Neuron (in vitro differentiated cells): ENCODE results near the gene CCBE1.

Experiments
- H2AFZ ChIP-seq: one replicate; pipeline ENCODE4 v1.6.1; 2013; ENCODE audit warnings: low read depth, mild to moderate bottlenecking, inconsistent platforms, low read length, moderate library complexity
- H3K27me3 ChIP-seq: one replicate; pipeline ENCODE4 v1.6.1; 2013; ENCODE audit warnings: low read length; ENCODE audit not compliant: insufficient read depth
- H3K36me3 ChIP-seq: one replicate; pipeline ENCODE4 v1.6.1; 2013; ENCODE audit warnings: low read length; ENCODE audit not compliant: insufficient read depth
- H3K4me1 ChIP-seq: one replicate; pipeline ENCODE4 v1.6.1; 2013; ENCODE audit warnings: low read length; ENCODE audit not compliant: insufficient read depth
- H3K4me3 ChIP-seq: 2 replicates; pipeline ENCODE4 v1.5.1; 2013; ENCODE audit warnings: mild to moderate bottlenecking, low read length, moderate library complexity
- H3K9me3 ChIP-seq: one replicate; pipeline ENCODE4 v1.6.1; 2013; ENCODE audit warnings: low read length

CCBE1 gene

GRCh38 chr18:59629894-59630293 is 67.3 kb downstream of the CCBE1 start:
- Histone ChIP-seq H3K36me3 (no peaks in the 10 kb centered on the region), H3K4me1 (no peaks in the 10 kb centered on the region), H3K4me3 (no peak overlapping the region), H2AFZ (no peak overlapping the region), H3K27me3 (no peaks in the 10 kb centered on the region), H3K9me3 (no peaks in the 10 kb centered on the region)

- no peaks in the 10 kb centered on the region for H3K4me1 ChIP-seq
- no peaks in the 10 kb centered on the region for H3K9me3 ChIP-seq
- H2AFZ ChIP-seq: no peak overlapping the region
- H3K36me3 ChIP-seq: no peaks in the 10 kb centered on the region
- no peak overlapping the region for H3K4me3 ChIP-seq
- H3K27me3 ChIP-seq: no peaks in the 10 kb centered on the region
These were observed 68.2 kb downstream of the CCBE1 start for GRCh38 chr18:59628995-59629394.

GRCh38 chr18:59627414-59627813 is 69.8 kb downstream of the CCBE1 start:
- H2AFZ ChIP-seq: no peak overlapping the region
- no peaks in the 10 kb centered on the region for H3K36me3 ChIP-seq
- no peaks in the 10 kb centered on the region for H3K4me1 ChIP-seq
- H3K27me3 ChIP-seq: no peaks in the 10 kb centered on the region
- H3K4me3 ChIP-seq: no peak overlapping the region
- no peaks in the 10 kb centered on the region for H3K9me3 ChIP-seq

DNA sequence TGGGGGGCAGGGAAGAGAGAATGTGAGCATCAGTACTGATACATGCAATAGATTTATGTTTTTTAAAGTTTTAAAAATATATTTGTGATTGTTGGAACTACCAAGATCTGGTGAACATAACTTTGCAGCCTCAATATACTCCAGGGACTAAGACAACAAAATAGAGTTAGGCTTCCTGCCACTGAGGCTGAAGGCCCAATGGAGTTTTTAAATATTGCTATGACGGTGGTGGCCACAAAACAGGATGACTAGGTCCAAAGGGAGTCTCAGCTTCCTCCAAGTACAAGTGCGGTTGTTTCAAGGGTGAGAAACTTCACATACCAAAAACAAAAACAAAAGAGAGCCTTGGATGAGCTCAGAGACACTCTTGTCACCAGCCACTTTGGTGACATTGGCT is 72.9 kb downstream of the CCBE1 start:
- peaks cover 2% of the 10 kb centered on the region for H3K27me3 ChIP-seq
- H3K4me1 ChIP-seq: no peaks in the 10 kb centered on the region
- H3K9me3 ChIP-seq: no peaks in the 10 kb centered on the region
- no peak overlapping the region for H2AFZ ChIP-seq
- H3K36me3 ChIP-seq: no peaks in the 10 kb centered on the region
- H3K4me3 ChIP-seq: no peak overlapping the region

DNA sequence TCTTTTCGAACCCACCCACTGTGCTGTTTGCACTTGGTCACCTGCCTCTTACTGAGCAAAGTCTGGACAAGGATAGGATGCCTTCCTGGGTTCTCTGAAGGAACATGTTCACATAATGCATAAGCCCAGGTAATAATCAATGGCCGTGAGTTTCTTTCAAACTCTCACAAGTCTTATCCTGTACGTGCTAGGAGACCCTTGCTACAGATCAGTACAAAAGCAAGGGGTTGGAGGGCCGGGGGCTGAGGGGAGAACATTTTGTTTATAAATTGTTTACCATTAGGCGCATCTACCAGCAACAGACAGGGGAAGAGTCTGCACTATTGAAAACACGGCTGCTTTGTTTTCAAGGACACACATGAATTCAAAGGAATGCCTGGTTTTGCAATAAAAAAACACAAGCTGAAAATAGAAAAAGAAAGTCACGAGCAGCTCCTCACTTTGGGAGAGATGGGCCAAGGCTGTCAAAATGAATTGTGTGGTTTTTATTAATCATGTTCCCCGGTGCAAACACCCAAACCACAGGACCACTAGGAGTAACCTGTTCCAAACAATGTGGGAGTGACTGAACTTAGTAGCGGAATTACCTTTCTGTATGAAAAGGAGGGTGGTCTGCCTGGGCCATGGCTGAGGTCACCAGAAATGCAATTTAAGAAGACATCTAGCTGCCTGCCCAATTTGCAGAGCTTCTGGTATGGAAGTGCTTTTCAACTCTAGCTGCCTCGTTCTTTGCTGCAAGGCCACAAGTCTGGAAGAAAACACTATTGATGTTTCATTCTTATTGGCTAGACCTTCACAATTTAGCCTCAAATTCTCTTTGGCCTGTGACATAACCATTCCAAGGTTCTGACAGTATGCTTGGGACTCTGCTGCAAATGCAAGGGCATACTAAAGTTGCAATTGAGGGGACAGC is 73.5 kb downstream of the CCBE1 start:
- Histone ChIP-seq H3K36me3 (no peaks in the 10 kb centered on the region), H3K4me3 (no peak overlapping the region), H3K4me1 (no peaks in the 10 kb centered on the region), H3K27me3 (peaks cover 2% of the 10 kb centered on the region), H2AFZ (no peak overlapping the region), H3K9me3 (no peaks in the 10 kb centered on the region)

GRCh38 chr18:59621027-59621426 is 76.2 kb downstream of the CCBE1 start:
- Histone ChIP-seq H3K27me3 (peaks cover 7% of the 10 kb centered on the region), H2AFZ (no peak overlapping the region), H3K4me1 (no peaks in the 10 kb centered on the region), H3K4me3 (no peak overlapping the region), H3K36me3 (no peaks in the 10 kb centered on the region), H3K9me3 (no peaks in the 10 kb centered on the region)

- H3K9me3 ChIP-seq: no peaks in the 10 kb centered on the region
- no peaks in the 10 kb centered on the region for H3K36me3 ChIP-seq
- H3K27me3 ChIP-seq: peaks cover 7% of the 10 kb centered on the region
- no peak overlapping the region for H2AFZ ChIP-seq
- H3K4me3 ChIP-seq: no peak overlapping the region
- no peaks in the 10 kb centered on the region for H3K4me1 ChIP-seq
These were observed 76.8 kb downstream of the CCBE1 start for GRCh38 chr18:59620381-59620780.

DNA sequence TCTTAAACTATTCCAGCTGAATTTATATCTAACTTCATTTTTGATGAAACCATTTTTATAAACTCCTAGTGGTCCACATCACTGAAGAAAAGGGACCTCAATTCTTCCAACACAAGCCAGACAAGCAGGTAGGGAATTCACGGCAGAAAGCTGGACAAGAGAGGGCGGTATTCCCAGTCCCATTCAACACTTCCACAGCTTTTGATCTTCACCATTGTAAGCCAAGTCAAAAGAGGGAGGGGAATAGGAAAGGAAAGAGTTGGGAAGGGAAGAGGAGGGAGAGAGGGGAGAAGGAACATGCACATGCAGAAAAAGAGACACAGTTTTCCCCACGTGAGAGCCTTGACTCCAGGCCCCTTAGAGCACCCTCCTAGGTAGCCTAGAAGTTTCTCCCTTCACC is 77.4 kb downstream of the CCBE1 start:
- Histone ChIP-seq H3K4me3 (no peak overlapping the region), H3K4me1 (no peaks in the 10 kb centered on the region), H3K27me3 (peaks cover 7% of the 10 kb centered on the region), H2AFZ (no peak overlapping the region), H3K36me3 (no peaks in the 10 kb centered on the region), H3K9me3 (no peaks in the 10 kb centered on the region)

DNA sequence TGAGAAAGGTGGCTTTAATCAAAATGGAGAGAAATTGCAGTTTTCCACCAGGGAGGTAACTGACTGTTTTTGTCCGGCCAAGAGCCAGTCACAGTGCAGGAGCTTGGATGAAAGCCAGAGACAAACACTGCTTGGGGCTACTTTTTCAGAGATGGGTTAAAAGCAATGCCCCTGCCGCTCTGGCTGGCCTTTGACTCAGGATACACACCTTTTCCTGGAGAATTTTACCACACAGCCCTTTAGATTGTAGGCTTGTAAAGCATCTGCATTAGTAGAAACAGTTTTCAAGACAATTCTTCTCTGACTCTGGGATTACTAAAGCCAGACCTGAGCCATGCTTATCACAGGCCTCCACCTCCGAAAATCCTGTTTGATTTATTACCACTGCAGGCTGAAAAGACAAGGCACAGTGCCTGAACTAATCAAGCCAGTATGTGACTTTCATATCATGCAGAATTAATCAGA is 79.7 kb downstream of the CCBE1 start:
- Histone ChIP-seq H3K4me1 (no peaks in the 10 kb centered on the region), H3K4me3 (no peak overlapping the region), H3K27me3 (peaks cover 7% of the 10 kb centered on the region), H3K36me3 (no peaks in the 10 kb centered on the region), H3K9me3 (no peaks in the 10 kb centered on the region), H2AFZ (no peak overlapping the region)

DNA sequence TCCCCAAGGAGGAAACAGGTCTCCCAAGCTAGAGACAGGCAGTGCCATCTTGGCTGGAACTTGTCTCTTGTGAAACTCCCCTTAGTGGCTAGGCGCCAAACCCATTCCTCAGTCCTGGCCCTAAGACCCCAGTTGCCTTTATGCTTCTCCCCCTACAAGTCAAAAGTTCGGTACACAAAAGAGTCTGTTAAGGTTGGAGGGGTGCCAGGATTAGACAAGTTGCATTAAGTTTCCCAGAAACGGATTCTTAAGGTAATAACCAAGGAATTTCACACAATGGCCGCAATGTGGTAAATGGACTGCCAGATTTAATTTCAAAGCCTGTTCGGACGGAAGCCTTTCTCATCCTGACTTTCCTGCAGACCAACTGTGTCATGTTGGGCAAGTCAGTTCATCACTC is 80.7 kb downstream of the CCBE1 start:
- Histone ChIP-seq H3K36me3 (no peaks in the 10 kb centered on the region), H2AFZ (no peak overlapping the region), H3K4me1 (no peaks in the 10 kb centered on the region), H3K27me3 (peaks cover 7% of the 10 kb centered on the region), H3K4me3 (no peak overlapping the region), H3K9me3 (no peaks in the 10 kb centered on the region)

- Histone ChIP-seq H3K27me3 (peaks cover 4% of the 10 kb centered on the region), H3K9me3 (no peaks in the 10 kb centered on the region), H3K36me3 (no peaks in the 10 kb centered on the region), H3K4me1 (no peaks in the 10 kb centered on the region), H2AFZ (no peak overlapping the region), H3K4me3 (no peak overlapping the region)
These were observed 83.3 kb downstream of the CCBE1 start for GRCh38 chr18:59613903-59614302.

- Histone ChIP-seq H3K36me3 (no peaks in the 10 kb centered on the region), H3K4me1 (no peaks in the 10 kb centered on the region), H2AFZ (no peak overlapping the region), H3K9me3 (no peaks in the 10 kb centered on the region), H3K27me3 (peaks cover 4% of the 10 kb centered on the region), H3K4me3 (no peak overlapping the region)
These were observed 84.8 kb downstream of the CCBE1 start for GRCh38 chr18:59612381-59612780.

DNA sequence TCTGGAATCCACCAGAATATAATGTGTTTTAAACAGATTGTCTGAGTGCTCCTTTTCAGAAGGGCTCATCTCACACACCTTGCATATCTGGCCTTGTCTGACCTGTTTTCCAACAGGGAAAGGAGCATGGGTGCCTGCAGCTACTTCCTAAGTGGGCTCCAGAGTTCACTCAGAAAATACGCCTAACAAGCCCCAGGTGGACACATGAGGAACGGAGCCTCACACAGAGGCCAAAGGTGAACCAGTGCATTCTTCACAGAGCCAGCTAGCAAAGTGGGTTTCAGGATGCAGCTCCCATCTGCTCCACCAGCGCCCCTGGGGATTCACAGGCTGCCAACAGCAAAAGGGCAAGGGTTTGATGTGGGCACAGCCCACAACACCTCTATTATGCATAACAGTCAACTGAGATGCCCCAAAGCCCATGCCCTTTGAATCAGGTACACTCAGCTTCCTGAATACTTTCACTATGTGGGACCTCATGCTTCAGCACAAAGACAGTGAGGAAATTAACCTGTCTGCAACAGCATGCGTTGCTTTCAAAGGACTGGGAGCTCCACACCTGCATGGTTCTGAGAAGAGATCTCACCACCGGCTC is 86.6 kb downstream of the CCBE1 start:
- Histone ChIP-seq H3K36me3 (no peaks in the 10 kb centered on the region), H3K9me3 (no peaks in the 10 kb centered on the region), H2AFZ (no peak overlapping the region), H3K4me3 (no peak overlapping the region), H3K27me3 (no peaks in the 10 kb centered on the region), H3K4me1 (no peaks in the 10 kb centered on the region)
